GM18873 (cell line): ENCODE results near the gene GTF3C6.
"Not testable (repeated sequence)": the region's sequence is repeated elsewhere in the genome, so short reads cannot be mapped to it uniquely, and the experiment has no call there.

Experiments used
- ATAC-seq: cut with Tn5 transposase; IDR thresholded peaks from one replicate; pipeline ENCODE4 v1.9.1; 2021; ENCODE audit warnings: mild to moderate bottlenecking, moderate library complexity, moderate number of reproducible peaks; ENCODE audit not compliant: unreplicated experiment, low FRiP score

The GTF3C6 gene

GRCh38 chr6:110976575-110976974, 18.1 kb downstream of the GTF3C6 start:
- no peak for ATAC-seq

DNA sequence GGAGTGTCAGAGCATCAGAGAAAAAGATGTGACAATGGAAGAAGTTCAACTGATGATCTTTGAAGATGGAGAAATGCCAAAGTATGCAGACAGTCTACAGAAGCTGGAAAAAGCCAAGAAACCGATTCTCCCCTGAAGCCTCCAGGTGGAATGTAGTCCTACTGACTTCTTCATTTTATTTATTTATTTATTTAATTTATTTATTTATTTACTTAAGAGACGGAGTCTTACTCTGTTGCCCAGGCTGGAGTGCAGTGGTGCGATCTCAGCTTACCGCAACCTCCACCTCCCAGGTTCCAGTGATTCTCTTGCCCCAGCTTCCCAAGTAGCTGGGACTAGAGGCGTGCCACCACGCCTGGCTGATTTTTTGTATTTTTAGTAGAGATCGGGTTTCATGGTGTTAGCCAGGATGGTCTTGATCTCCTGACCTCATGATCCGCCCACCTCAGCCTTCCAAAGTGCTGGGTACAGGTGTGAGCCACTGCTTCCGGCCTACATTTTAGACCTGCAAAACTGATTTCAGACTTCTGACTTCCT, 21.1 kb downstream of the GTF3C6 start:
- no peak for ATAC-seq

- ATAC-seq, result no peak
Observed at GRCh38 chr6:110980227-110980626, 21.7 kb downstream of the GTF3C6 start.

- no peak for ATAC-seq
Observed at GRCh38 chr6:110980648-110981047, 22.1 kb downstream of the GTF3C6 start.

DNA sequence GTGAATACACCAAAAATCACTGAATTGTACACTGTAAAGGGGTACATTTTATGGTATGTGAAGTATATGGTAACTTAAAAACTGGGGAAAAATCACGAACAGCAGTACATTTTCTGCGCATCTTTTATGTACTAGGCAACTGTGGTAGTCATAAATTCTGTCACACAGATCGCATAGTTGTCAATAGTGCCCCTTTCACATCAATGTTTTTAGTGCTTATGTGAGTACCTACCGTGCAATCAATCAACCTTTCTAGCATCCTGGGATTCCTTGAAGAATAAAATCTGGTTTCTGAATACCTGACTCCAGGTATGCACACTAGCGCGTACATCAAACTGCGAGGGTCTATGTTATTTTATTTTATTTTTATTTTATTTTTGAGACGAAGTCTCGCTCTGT, 22.7 kb downstream of the GTF3C6 start:
- no peak for ATAC-seq

DNA sequence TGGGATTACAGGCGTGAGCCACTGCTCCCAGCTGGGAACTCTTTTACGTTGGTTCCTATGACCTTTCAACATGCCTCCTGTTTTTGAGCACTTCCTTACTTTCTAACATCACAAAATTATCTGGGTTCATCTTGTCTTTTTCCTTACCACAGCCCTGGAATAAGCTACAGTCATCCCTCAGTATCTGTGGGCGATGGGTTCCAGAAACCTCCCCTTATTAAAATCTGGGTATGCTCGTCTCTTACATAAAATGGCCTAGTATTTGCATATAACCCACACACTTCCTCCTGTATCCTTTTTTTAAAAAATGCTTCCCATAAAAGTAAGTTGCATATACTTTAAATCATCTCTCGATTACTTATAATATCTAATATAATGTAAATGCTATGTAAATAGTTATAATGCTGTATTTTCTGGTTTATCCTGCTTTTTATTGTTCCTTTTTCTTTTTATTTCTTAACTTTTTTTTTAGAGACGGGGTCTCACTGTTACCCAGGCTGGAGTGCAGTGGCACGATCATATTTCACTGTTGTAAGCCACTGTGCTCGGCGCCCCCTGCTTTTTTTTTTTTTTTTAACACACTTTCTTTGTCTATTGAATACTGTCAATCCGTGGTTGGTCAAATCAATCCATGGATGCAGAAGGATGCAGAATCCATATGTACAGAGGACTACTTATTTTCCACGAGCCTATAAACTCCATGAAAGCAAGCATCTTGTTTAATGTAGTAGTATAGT, 32.5 kb downstream of the GTF3C6 start:
- no peak for ATAC-seq

DNA sequence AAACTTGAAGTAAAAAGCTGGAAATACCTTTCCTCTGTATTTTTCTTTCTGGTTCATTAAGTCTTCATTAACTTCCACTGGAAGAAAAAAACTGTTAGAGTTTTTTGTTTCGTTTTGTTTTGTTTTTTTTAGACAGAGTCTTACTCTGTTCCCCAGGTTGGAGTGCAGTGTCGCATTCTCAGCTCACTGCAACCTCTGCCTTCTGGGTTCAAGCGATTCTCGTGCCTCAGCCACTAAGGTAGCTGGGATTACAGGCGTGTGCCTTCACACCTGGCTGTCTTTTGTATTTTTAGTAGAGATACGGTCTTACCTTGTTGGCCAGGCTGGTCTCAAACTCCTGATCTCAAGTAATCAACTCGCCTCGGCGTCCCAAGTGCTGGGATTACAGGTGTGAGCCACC, 38.2 kb downstream of the GTF3C6 start:
- ATAC-seq, result no peak

- no peak for ATAC-seq
Observed at GRCh38 chr6:110999634-111000270, 41.2 kb downstream of the GTF3C6 start.

DNA sequence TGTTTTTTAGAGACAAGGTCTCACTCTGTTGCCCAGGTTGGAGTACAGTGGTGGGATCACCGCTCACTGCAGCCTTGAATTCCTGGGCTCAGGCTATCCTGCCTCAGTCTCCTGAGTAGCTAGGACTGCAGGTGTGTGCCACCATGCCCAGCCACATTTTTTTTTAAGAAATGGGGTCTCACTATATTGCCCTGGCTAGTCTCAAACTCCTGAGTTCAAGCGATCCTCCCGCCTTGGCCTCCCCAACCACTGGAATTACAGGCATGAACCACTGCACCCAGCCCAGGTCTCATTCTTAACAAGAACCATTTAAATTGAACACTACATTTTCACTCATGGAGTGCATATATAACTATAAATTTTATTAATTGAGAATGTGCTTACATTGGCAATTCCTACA, 43.8 kb downstream of the GTF3C6 start:
- no peak for ATAC-seq

- no peak for ATAC-seq
Observed at GRCh38 chr6:111011360-111012142, 53.0 kb downstream of the GTF3C6 start.

DNA sequence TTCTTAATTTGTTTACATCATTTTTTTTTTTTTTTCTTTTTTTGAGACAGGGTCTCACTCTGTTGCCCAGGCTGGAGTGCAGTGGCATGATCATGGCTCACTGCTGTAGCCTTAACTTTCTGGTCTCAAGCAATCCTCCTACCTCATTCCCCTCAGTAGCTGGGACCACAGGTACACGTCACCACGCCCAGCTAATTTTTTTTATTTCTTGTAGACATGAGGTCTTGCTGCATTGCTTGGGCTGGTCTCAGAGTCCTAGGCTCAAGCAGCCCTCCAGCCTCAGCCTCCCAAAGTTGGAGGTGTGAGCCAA, 53.6 kb downstream of the GTF3C6 start:
- no peak for ATAC-seq

DNA sequence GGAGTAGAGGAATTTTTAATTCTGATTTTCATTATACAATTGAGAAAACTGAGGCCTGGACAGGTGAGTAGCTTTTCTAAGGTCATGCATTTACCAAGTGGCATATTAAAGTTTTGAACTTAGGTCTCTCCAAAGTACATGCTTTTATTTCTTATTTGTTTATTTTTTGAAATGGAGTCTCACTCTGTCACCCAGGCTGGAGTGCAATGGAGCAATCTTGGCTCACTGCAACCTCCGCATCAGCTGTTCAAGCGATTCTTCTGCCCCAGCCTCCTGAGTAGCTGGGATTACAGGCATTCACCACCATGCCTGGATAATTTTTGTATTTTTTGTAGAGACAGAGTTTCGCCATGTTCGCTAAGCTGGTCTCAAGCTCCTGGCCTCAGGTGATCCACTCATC, 54.0 kb downstream of the GTF3C6 start:
- not testable (repeated sequence) for ATAC-seq

GRCh38 chr6:111013144-111013915, 54.8 kb downstream of the GTF3C6 start:
- ATAC-seq, result no peak

- ATAC-seq, result no peak
Observed at GRCh38 chr6:111015389-111016124, 57.1 kb downstream of the GTF3C6 start.

DNA sequence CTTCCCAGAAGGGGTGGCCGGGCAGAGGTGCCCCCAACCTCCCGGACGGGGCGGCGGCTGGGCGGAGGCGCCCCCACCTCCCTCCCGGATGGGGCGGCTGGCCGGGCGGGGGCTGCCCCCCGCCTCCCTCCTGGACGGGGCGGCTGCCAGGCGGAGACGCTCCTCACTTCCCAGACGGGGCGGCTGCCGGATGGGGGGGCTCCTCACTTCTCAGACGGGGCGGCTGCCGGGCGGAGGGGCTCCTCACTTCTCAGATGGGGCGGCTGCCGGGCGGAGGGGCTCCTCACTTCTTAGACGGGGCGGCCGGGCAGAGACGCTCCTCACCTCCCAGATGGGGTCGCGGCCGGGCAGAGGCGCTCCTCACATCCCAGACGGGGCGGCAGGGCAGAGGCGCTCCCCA, 58.7 kb downstream of the GTF3C6 start:
- not testable (repeated sequence) for ATAC-seq
